ENCODE results near the gene INMT. TPM values are rescaled to one million over a fixed set of nuclear protein-coding genes. Genes with fewer than 3 reads are reported as not detected.

The INMT gene
- total and polyA plus RNA-seq, 2 of the 8 experiments (the other 6 are each of a cell fraction or from before 2014, with no cell fraction given) = 0.60 to 0.94 TPM

- TF ChIP-seq POLR2AphosphoS5 (IDR thresholded peaks at IDR 0.05; ENCODE audit: low read depth, low read length) (peak; percentile 54; the same call in 1 of the 2 replicates), MAX (IDR thresholded peaks at IDR 0.05) (peak; percentile 84), SP4 (IDR thresholded peaks at IDR 0.05; ENCODE audit: low read length) (no peak), SIX5 (IDR thresholded peaks at IDR 0.05; ENCODE audit: low read depth, low read length) (peak; percentile 68), RXRA (IDR thresholded peaks at IDR 0.05; ENCODE audit: insufficient read depth, low read depth, low read length) (no peak), PHF8 (conservative IDR thresholded peaks at IDR 0.05; ENCODE audit: low read depth, low read length) (peak; percentile 77), ASH2L (IDR thresholded peaks at IDR 0.05; ENCODE audit: low read length) (peak; percentile 68), TBP (IDR thresholded peaks at IDR 0.05; ENCODE audit: low read depth, low read length) (peak; percentile 19), GABPA (IDR thresholded peaks at IDR 0.05; ENCODE audit: borderline replicate concordance, insufficient read depth, low read length) (no peak), TCF12 (IDR thresholded peaks at IDR 0.05; ENCODE audit: low read depth, low read length) (no peak), E2F6 (IDR thresholded peaks at IDR 0.05) (no peak; the same call in 1 of the 2 replicates), KDM5A (IDR thresholded peaks at IDR 0.05; ENCODE audit: low read length) (no peak), CHD2 (IDR thresholded peaks at IDR 0.05; ENCODE audit: low read length) (no peak), SP1 (IDR thresholded peaks at IDR 0.05; ENCODE audit: low read depth, low read length) (no peak), SUZ12 (IDR thresholded peaks at IDR 0.05; ENCODE audit: low read length) (no peak), POLR2A (IDR thresholded peaks at IDR 0.05; ENCODE audit: control extremely low read depth in 1 of 2, low read depth in 2 of 2, low read length in 2 of 2) (peak in 1 of 2 experiments; percentile 72; a peak in 2 of 3 replicates), SRF (IDR thresholded peaks at IDR 0.05; ENCODE audit: low read depth, low read length) (no peak), CTBP2 (IDR thresholded peaks at IDR 0.05; ENCODE audit: borderline replicate concordance, insufficient read depth, insufficient read length, low read length) (no peak), HDAC2 (IDR thresholded peaks at IDR 0.05; ENCODE audit: borderline replicate concordance in 1 of 2, low read depth in 2 of 2, low read length in 2 of 2) (peak in 1 of 2 experiments; percentile 95; a peak in 2 of 4 replicates), YY1 (IDR thresholded peaks at IDR 0.05; ENCODE audit: low read depth, low read length) (peak; percentile 71), SAP30 (IDR thresholded peaks at IDR 0.05; ENCODE audit: insufficient read depth, insufficient replicate concordance, low read length) (no peak), FOSL1 (IDR thresholded peaks at IDR 0.05; ENCODE audit: insufficient read depth, low read depth, low read length) (no peak), TAF7 (optimal IDR thresholded peaks at IDR 0.05; ENCODE audit: borderline replicate concordance, low read depth, low read length) (no peak), SIRT6 (IDR thresholded peaks at IDR 0.05; ENCODE audit: low read length) (no peak), RBBP5 (IDR thresholded peaks at IDR 0.05; ENCODE audit: borderline replicate concordance, low read depth, low read length) (0 out of 2 replicates have a peak, but pooled peaks have one; percentile 43)
These were observed 19.4 kb downstream of the INMT start, which contains the start of gene MINDY4 (continued) for GRCh38 chr7:30771174-30771879.
